ENCODE results near the gene INTS11. TPM values are rescaled to one million over a fixed set of nuclear protein-coding genes. Genes with fewer than 3 reads are reported as not detected.
A peak's percentile ranks its signal among the peaks of the same experiment; 100 is the strongest.

Gene INTS11
- total RNA-seq (100.0 and 124 TPM in 2 replicates), polyA plus RNA-seq (75.8 and 86.4 TPM in 2 replicates)

- H3K36me3 ChIP-seq, result peaks cover 3% of the 10 kb centered on the region
- peaks cover 9% of the 10 kb centered on the region for H3K4me1 ChIP-seq (ENCODE audit: low read depth)
- peak within 1 kb of the TSS; percentile 69 for H3K27ac ChIP-seq
- peak within 1 kb of the TSS; percentile 98 for H3K4me3 ChIP-seq
- no peaks in the 10 kb centered on the region for H3K9me3 ChIP-seq (ENCODE audit: low read depth)
- DNase-seq (ENCODE audit: low read depth in 1 of 2, low spot score in 1 of 2), result peak; percentile 93 to 95
- TF ChIP-seq CTCF (IDR thresholded peaks at IDR 0.05; ENCODE audit: low read depth, low read length), result no peak
- no peaks in the 10 kb centered on the region for H3K27me3 ChIP-seq
Measured at GRCh38 chr1:1324524-1325287, at the start of gene INTS11, which contains the start of gene CPTP. TSS of gene INTS11 (minus strand) at chr1:1324660. CDS start at chr1:1324608, 52 bp downstream. TSS of gene CPTP (plus strand) at chr1:1324802. CDS start at chr1:1326911, 2,109 bp downstream.

- Histone ChIP-seq H3K9me3 (ENCODE audit: low read depth) (no peaks in the 10 kb centered on the region), H3K27me3 (no peaks in the 10 kb centered on the region), H3K4me1 (ENCODE audit: low read depth) (peaks cover 5% of the 10 kb centered on the region), H3K27ac (peak overlapping the region; percentile 93), H3K36me3 (peaks cover 4% of the 10 kb centered on the region), H3K4me3 (peak overlapping the region; percentile 86)
- DNase-seq (ENCODE audit: low read depth in 1 of 2, low spot score in 1 of 2), result no peak
- TF ChIP-seq CTCF (IDR thresholded peaks at IDR 0.05; ENCODE audit: low read depth, low read length), result no peak
Measured at GRCh38 chr1:1373815-1374588, 49.5 kb upstream of the INTS11 start.

- no peaks in the 10 kb centered on the region for H3K27me3 ChIP-seq
- no peak overlapping the region for H3K4me3 ChIP-seq
Measured at GRCh38 chr1:1373051-1373814, 48.8 kb upstream of the INTS11 start.

GRCh38 chr1:1371746-1372711 is 47.6 kb upstream of the INTS11 start:
- peaks cover 5% of the 10 kb centered on the region for H3K4me1 ChIP-seq (ENCODE audit: low read depth)
- H3K27me3 ChIP-seq, result no peaks in the 10 kb centered on the region
- peaks cover 4% of the 10 kb centered on the region for H3K36me3 ChIP-seq
- no peak overlapping the region for H3K27ac ChIP-seq
- DNase-seq (ENCODE audit: low read depth in 1 of 2, low spot score in 1 of 2), result peak; percentile 60 to 76
- peak; percentile 94 for TF ChIP-seq CTCF (IDR thresholded peaks at IDR 0.05; ENCODE audit: low read depth, low read length)
- no peaks in the 10 kb centered on the region for H3K9me3 ChIP-seq (ENCODE audit: low read depth)
- no peak overlapping the region for H3K4me3 ChIP-seq

More at GRCh38 chr1:1373051-1373814, 48.8 kb upstream of the INTS11 start:
- no peak for TF ChIP-seq CTCF (IDR thresholded peaks at IDR 0.05; ENCODE audit: low read depth, low read length)
- DNase-seq (ENCODE audit: low read depth in 1 of 2, low spot score in 1 of 2), result no peak
- H3K36me3 ChIP-seq, result peaks cover 4% of the 10 kb centered on the region
- H3K27ac ChIP-seq, result no peak overlapping the region
- H3K9me3 ChIP-seq (ENCODE audit: low read depth), result no peaks in the 10 kb centered on the region
- H3K4me1 ChIP-seq (ENCODE audit: low read depth), result peaks cover 5% of the 10 kb centered on the region

Data from cardiac muscle cell (in vitro differentiated cells and primary cell).